ENCODE measurements around the gene PCNX2.

DNA sequence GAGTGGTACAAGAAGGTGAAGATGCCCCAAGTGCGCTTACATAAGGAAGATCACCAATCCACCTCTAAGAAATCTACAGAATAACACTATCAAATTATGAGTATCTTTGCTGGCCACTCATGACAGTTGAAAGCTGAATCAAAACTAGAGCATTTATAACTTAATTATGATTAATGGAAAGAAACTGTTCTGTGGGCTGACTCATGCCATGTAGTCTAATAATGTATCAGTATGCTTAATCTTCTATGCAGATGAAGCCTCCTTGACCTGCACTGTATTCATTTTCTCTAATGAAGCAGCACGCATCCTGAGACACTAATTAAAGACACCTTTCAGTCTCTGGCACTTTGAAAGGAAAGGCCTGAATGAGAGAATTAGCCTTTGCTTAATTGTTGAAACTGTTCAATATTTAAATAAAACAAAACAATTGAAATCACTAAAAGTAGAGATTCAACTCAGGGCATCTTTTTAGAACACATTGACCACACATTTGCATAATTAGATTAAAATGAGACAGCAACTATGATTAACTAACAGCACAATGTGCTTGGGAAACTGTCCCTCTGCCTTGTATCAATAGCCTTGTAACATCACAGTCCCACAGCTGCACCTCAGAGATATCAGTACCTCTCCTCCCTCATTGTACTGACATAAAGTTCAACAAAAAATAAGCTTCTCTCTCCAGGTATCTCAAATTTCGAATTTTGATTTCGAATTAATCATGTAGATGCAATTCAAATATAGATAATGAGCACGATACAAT lies 239.5 kb downstream of the PCNX2 start:
- TF ChIP-seq POLR2AphosphoS5 (IDR thresholded peaks at IDR 0.05; ENCODE audit: low read depth, low read length), result no peak
- no peak for TF ChIP-seq REST (IDR thresholded peaks at IDR 0.05; ENCODE audit: insufficient read depth in 1 of 2, low read depth in 2 of 2, low read length in 2 of 2)
- no peak for TF ChIP-seq SIN3A (IDR thresholded peaks at IDR 0.05; ENCODE audit: borderline replicate concordance, insufficient read depth, low read length)
- no peak for TF ChIP-seq TAF1 (IDR thresholded peaks at IDR 0.05; ENCODE audit: borderline replicate concordance, insufficient read depth, low read length)

Data from PFSK-1 (cell line).